ENCODE measurements around the gene KRTAP1-3.
"Not testable (repeated sequence)": the region's sequence is repeated elsewhere in the genome, so short reads cannot be mapped to it uniquely, and the experiment has no call there.

The KRTAP1-3 gene

GRCh38 chr17:41065829-41066624 lies 31.4 kb upstream of the KRTAP1-3 start, which contains the start of gene KRTAP2-4:
Gene KRTAP2-4, minus strand, starts transcription at chr17:41065879. Its CDS starts 34 bp downstream, at chr17:41065845.
- H3K36me3 ChIP-seq (ENCODE audit: control insufficient read depth in 2 of 2, insufficient read depth in 2 of 2, low read length in 2 of 2): no peaks in the 10 kb centered on the region
- no peak within 1 kb of the TSS for H3K27ac ChIP-seq (ENCODE audit: low read depth in 2 of 2, low read length in 2 of 2)
- H3K9ac ChIP-seq (ENCODE audit: low read depth in 1 of 2, low read length in 2 of 2): no peak within 1 kb of the TSS
- peaks cover 0 to 2% of the 10 kb centered on the region in 2 donors for H3K27me3 ChIP-seq (ENCODE audit: control insufficient read depth in 2 of 2, insufficient read depth in 2 of 2, low read length in 2 of 2)
- no peak within 1 kb of the TSS for H3K4me3 ChIP-seq (ENCODE audit: low read length in 2 of 2)
- no peaks in the 10 kb centered on the region for H3K4me1 ChIP-seq (ENCODE audit: control insufficient read depth in 2 of 2, insufficient read depth in 2 of 2, low read length in 2 of 2)
- no peaks in the 10 kb centered on the region for H3K9me3 ChIP-seq (ENCODE audit: control insufficient read depth in 2 of 2, low read length in 2 of 2)

GRCh38 chr17:41065016-41065689 lies 30.5 kb upstream of the KRTAP1-3 start:
- H3K36me3 ChIP-seq (ENCODE audit: control insufficient read depth in 2 of 2, insufficient read depth in 2 of 2, low read length in 2 of 2); H3K4me1 ChIP-seq (ENCODE audit: control insufficient read depth in 2 of 2, insufficient read depth in 2 of 2, low read length in 2 of 2); H3K4me3 ChIP-seq (ENCODE audit: low read length in 2 of 2); H3K27ac ChIP-seq (ENCODE audit: low read depth in 2 of 2, low read length in 2 of 2); H3K9me3 ChIP-seq (ENCODE audit: control insufficient read depth in 2 of 2, low read length in 2 of 2); H3K27me3 ChIP-seq (ENCODE audit: control insufficient read depth in 2 of 2, insufficient read depth in 2 of 2, low read length in 2 of 2); H3K9ac ChIP-seq (ENCODE audit: low read depth in 1 of 2, low read length in 2 of 2): not testable (repeated sequence)

GRCh38 chr17:41064301-41064700 lies 29.6 kb upstream of the KRTAP1-3 start:
- Histone ChIP-seq H3K9me3 (ENCODE audit: control insufficient read depth in 2 of 2, low read length in 2 of 2) (no peaks in the 10 kb centered on the region), H3K27ac (ENCODE audit: low read depth in 2 of 2, low read length in 2 of 2) (no peak overlapping the region), H3K27me3 (ENCODE audit: control insufficient read depth in 2 of 2, insufficient read depth in 2 of 2, low read length in 2 of 2) (peaks cover 2 to 4% of the 10 kb centered on the region in 2 donors)

GRCh38 chr17:41063449-41063848 lies 28.8 kb upstream of the KRTAP1-3 start:
- Histone ChIP-seq H3K27me3 (ENCODE audit: control insufficient read depth in 2 of 2, insufficient read depth in 2 of 2, low read length in 2 of 2) (peaks cover 4 to 5% of the 10 kb centered on the region in 2 donors), H3K9me3 (ENCODE audit: control insufficient read depth in 2 of 2, low read length in 2 of 2) (no peaks in the 10 kb centered on the region), H3K27ac (ENCODE audit: low read depth in 2 of 2, low read length in 2 of 2) (no peak overlapping the region), H3K4me3 (ENCODE audit: low read length in 2 of 2) (no peak overlapping the region), H3K9ac (ENCODE audit: low read depth in 1 of 2, low read length in 2 of 2) (no peak overlapping the region), H3K36me3 (ENCODE audit: control insufficient read depth in 2 of 2, insufficient read depth in 2 of 2, low read length in 2 of 2) (no peaks in the 10 kb centered on the region), H3K4me1 (ENCODE audit: control insufficient read depth in 2 of 2, insufficient read depth in 2 of 2, low read length in 2 of 2) (no peaks in the 10 kb centered on the region)

More at GRCh38 chr17:41064301-41064700, 29.6 kb upstream of the KRTAP1-3 start:
- no peak overlapping the region for H3K4me3 ChIP-seq (ENCODE audit: low read length in 2 of 2)
- H3K9ac ChIP-seq (ENCODE audit: low read depth in 1 of 2, low read length in 2 of 2): no peak overlapping the region
- H3K36me3 ChIP-seq (ENCODE audit: control insufficient read depth in 2 of 2, insufficient read depth in 2 of 2, low read length in 2 of 2): no peaks in the 10 kb centered on the region
- H3K4me1 ChIP-seq (ENCODE audit: control insufficient read depth in 2 of 2, insufficient read depth in 2 of 2, low read length in 2 of 2): no peaks in the 10 kb centered on the region

- Histone ChIP-seq H3K9ac (ENCODE audit: low read depth in 1 of 2, low read length in 2 of 2) (no peak overlapping the region), H3K27ac (ENCODE audit: low read depth in 2 of 2, low read length in 2 of 2) (no peak overlapping the region), H3K27me3 (ENCODE audit: control insufficient read depth in 2 of 2, insufficient read depth in 2 of 2, low read length in 2 of 2) (peaks cover 4 to 7% of the 10 kb centered on the region in 2 donors), H3K9me3 (ENCODE audit: control insufficient read depth in 2 of 2, low read length in 2 of 2) (peaks cover 0 to 3% of the 10 kb centered on the region in 2 donors), H3K4me1 (ENCODE audit: control insufficient read depth in 2 of 2, insufficient read depth in 2 of 2, low read length in 2 of 2) (no peaks in the 10 kb centered on the region), H3K36me3 (ENCODE audit: control insufficient read depth in 2 of 2, insufficient read depth in 2 of 2, low read length in 2 of 2) (no peaks in the 10 kb centered on the region), H3K4me3 (ENCODE audit: low read length in 2 of 2) (no peak overlapping the region)
Observed at GRCh38 chr17:41061964-41062363, 27.3 kb upstream of the KRTAP1-3 start.

- Histone ChIP-seq H3K9me3 (ENCODE audit: control insufficient read depth in 2 of 2, low read length in 2 of 2) (peaks cover 0 to 3% of the 10 kb centered on the region in 2 donors), H3K4me3 (ENCODE audit: low read length in 2 of 2) (no peak within 1 kb of the TSS), H3K27me3 (ENCODE audit: control insufficient read depth in 2 of 2, insufficient read depth in 2 of 2, low read length in 2 of 2) (peaks cover 4 to 7% of the 10 kb centered on the region in 2 donors), H3K36me3 (ENCODE audit: control insufficient read depth in 2 of 2, insufficient read depth in 2 of 2, low read length in 2 of 2) (no peaks in the 10 kb centered on the region), H3K4me1 (ENCODE audit: control insufficient read depth in 2 of 2, insufficient read depth in 2 of 2, low read length in 2 of 2) (no peaks in the 10 kb centered on the region), H3K9ac (ENCODE audit: low read depth in 1 of 2, low read length in 2 of 2) (no peak within 1 kb of the TSS), H3K27ac (ENCODE audit: low read depth in 2 of 2, low read length in 2 of 2) (no peak within 1 kb of the TSS)
Observed at GRCh38 chr17:41060052-41060604, 25.5 kb upstream of the KRTAP1-3 start, which contains the start of gene KRTAP2-3. Gene KRTAP2-3, minus strand, starts transcription at chr17:41060114. Its CDS starts 64 bp downstream, at chr17:41060050.

GRCh38 chr17:41059276-41060051 lies 24.8 kb upstream of the KRTAP1-3 start:
- H3K27ac ChIP-seq (ENCODE audit: low read depth in 2 of 2, low read length in 2 of 2); H3K9ac ChIP-seq (ENCODE audit: low read depth in 1 of 2, low read length in 2 of 2); H3K9me3 ChIP-seq (ENCODE audit: control insufficient read depth in 2 of 2, low read length in 2 of 2); H3K27me3 ChIP-seq (ENCODE audit: control insufficient read depth in 2 of 2, insufficient read depth in 2 of 2, low read length in 2 of 2); H3K4me3 ChIP-seq (ENCODE audit: low read length in 2 of 2); H3K36me3 ChIP-seq (ENCODE audit: control insufficient read depth in 2 of 2, insufficient read depth in 2 of 2, low read length in 2 of 2); H3K4me1 ChIP-seq (ENCODE audit: control insufficient read depth in 2 of 2, insufficient read depth in 2 of 2, low read length in 2 of 2): not testable (repeated sequence)

GRCh38 chr17:41058741-41059140 lies 24.1 kb upstream of the KRTAP1-3 start:
- H3K9me3 ChIP-seq (ENCODE audit: control insufficient read depth in 2 of 2, low read length in 2 of 2): peaks cover 0 to 3% of the 10 kb centered on the region in 2 donors
- H3K4me3 ChIP-seq (ENCODE audit: low read length in 2 of 2): no peak overlapping the region
- H3K9ac ChIP-seq (ENCODE audit: low read depth in 1 of 2, low read length in 2 of 2): no peak overlapping the region
- H3K27me3 ChIP-seq (ENCODE audit: control insufficient read depth in 2 of 2, insufficient read depth in 2 of 2, low read length in 2 of 2): peaks cover 6 to 7% of the 10 kb centered on the region in 2 donors
- H3K36me3 ChIP-seq (ENCODE audit: control insufficient read depth in 2 of 2, insufficient read depth in 2 of 2, low read length in 2 of 2): no peaks in the 10 kb centered on the region
- H3K27ac ChIP-seq (ENCODE audit: low read depth in 2 of 2, low read length in 2 of 2): no peak overlapping the region
- no peaks in the 10 kb centered on the region for H3K4me1 ChIP-seq (ENCODE audit: control insufficient read depth in 2 of 2, insufficient read depth in 2 of 2, low read length in 2 of 2)

GRCh38 chr17:41057547-41057946 lies 22.9 kb upstream of the KRTAP1-3 start:
- no peak overlapping the region for H3K4me3 ChIP-seq (ENCODE audit: low read length in 2 of 2)
- no peak overlapping the region for H3K27ac ChIP-seq (ENCODE audit: low read depth in 2 of 2, low read length in 2 of 2)
- H3K4me1 ChIP-seq (ENCODE audit: control insufficient read depth in 2 of 2, insufficient read depth in 2 of 2, low read length in 2 of 2): no peaks in the 10 kb centered on the region
- no peak overlapping the region for H3K9ac ChIP-seq (ENCODE audit: low read depth in 1 of 2, low read length in 2 of 2)
- peaks cover 6 to 7% of the 10 kb centered on the region in 2 donors for H3K27me3 ChIP-seq (ENCODE audit: control insufficient read depth in 2 of 2, insufficient read depth in 2 of 2, low read length in 2 of 2)
- no peaks in the 10 kb centered on the region for H3K36me3 ChIP-seq (ENCODE audit: control insufficient read depth in 2 of 2, insufficient read depth in 2 of 2, low read length in 2 of 2)
- H3K9me3 ChIP-seq (ENCODE audit: control insufficient read depth in 2 of 2, low read length in 2 of 2): peaks cover 0 to 3% of the 10 kb centered on the region in 2 donors

All from mucosa of rectum (tissue), 2 donors.